Karpas-422 (cell line): ENCODE results near the gene WWC2. TPM values are rescaled to one million over a fixed set of nuclear protein-coding genes. Genes with fewer than 3 reads are reported as not detected.

ENCODE experiments used
- DNase-seq: peaks from one replicate; pipeline ENCODE4 v3.0.0-alpha.2; 2015
- H2AFZ ChIP-seq: fragments of 200-600 bp; sonication (generic); 2 replicates; pipeline ENCODE4 v1.6.1; 2014; ENCODE audit warnings: antibody characterized with exemption, low read length, mixed read lengths
- H3K27ac ChIP-seq: fragments of 200-600 bp; sonication (generic); 2 replicates; pipeline ENCODE4 v1.5.1; 2014; ENCODE audit warnings: mild to moderate bottlenecking, low read length, moderate library complexity
- H3K27me3 ChIP-seq: fragments of 200-600 bp; sonication (generic); 2 replicates; pipeline ENCODE4 v1.6.1; 2014; ENCODE audit warnings: low read length, mixed read lengths
- H3K36me3 ChIP-seq: fragments of 200-600 bp; sonication (generic); 2 replicates; pipeline ENCODE4 v1.6.1; 2014; ENCODE audit warnings: low read length, mixed read lengths; ENCODE audit not compliant: insufficient read depth
- H3K4me1 ChIP-seq: fragments of 200-600 bp; sonication (generic); 2 replicates; pipeline ENCODE4 v1.6.1; 2014; ENCODE audit warnings: mild to moderate bottlenecking, low read length, mixed read lengths
- H3K4me2 ChIP-seq: fragments of 200-600 bp; sonication (generic); 2 replicates; pipeline ENCODE4 v1.6.1; 2014; ENCODE audit warnings: low read length, low read depth, mild to moderate bottlenecking; ENCODE audit not compliant: poor library complexity, severe bottlenecking
- H3K4me3 ChIP-seq: fragments of 200-600 bp; sonication (generic); 2 replicates; pipeline ENCODE4 v1.5.1; 2014; ENCODE audit warnings: mild to moderate bottlenecking, antibody characterized with exemption, low read length, mixed read lengths
- H3K79me2 ChIP-seq: fragments of 200-600 bp; sonication (generic); 2 replicates; pipeline ENCODE4 v1.6.1; 2014; ENCODE audit warnings: mild to moderate bottlenecking, low read length, mixed read lengths
- H3K9ac ChIP-seq: fragments of 200-600 bp; sonication (generic); 2 replicates; pipeline ENCODE4 v1.6.0; 2014; ENCODE audit warnings: low read length
- H3K9me2 ChIP-seq: fragments of 200-600 bp; sonication (generic), shearing (Covaris generic); replicated peaks from 2 replicates; pipeline ENCODE4 v1.6.0; 2014; ENCODE audit warnings: mild to moderate bottlenecking, low read length, moderate library complexity; ENCODE audit not compliant: insufficient read depth
- H3K9me3 ChIP-seq: fragments of 300-700, 200-600 bp; sonication (generic); 2 replicates; pipeline ENCODE4 v1.6.1; 2014; ENCODE audit warnings: low read length, mixed read lengths
- H4K20me1 ChIP-seq: fragments of 200-600 bp; sonication (generic); 2 replicates; pipeline ENCODE4 v1.6.1; 2014; ENCODE audit warnings: mild to moderate bottlenecking, antibody characterized with exemption, low read length, low read depth; ENCODE audit not compliant: insufficient read depth
- total RNA-seq: library from RNA; depleted of rRNA; stranded (reverse); fragments of >200 nt; shearing (Covaris generic); gene quantifications from 2 replicates; pipeline ENCODE4 v1.2.3, GENCODE V29; 2014; ENCODE audit warnings: low replicate concordance

The WWC2 gene
- total RNA-seq, 1 experiment from 2014 or later: not detected

DNA sequence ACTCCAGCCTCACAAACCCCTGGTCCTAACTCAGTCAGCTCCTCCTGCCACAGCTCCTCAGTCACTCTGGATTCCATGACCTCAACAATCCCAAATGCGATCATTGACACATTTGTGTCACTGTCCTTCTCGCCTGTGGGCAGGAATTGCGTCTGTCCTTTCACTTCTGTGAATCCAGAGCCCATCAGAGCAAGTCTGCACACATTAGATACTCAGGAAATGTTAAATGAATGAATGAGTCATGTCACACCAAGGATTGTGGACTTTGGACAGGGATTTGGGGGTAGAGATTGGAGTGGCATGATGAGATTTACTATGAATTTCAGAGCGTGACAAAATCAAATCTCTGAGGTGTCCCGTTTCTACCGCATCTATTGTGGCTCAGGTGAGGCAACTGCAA, 234.9 kb downstream of the WWC2 start:
- Histone ChIP-seq H3K27ac (no peak overlapping the region), H4K20me1 (no peaks in the 10 kb centered on the region), H3K79me2 (no peaks in the 10 kb centered on the region), H3K9me2 (no peaks in the 10 kb centered on the region), H3K36me3 (no peaks in the 10 kb centered on the region), H3K9ac (no peak overlapping the region), H3K9me3 (no peaks in the 10 kb centered on the region), H3K4me2 (no peak overlapping the region), H3K4me1 (no peaks in the 10 kb centered on the region), H3K27me3 (no peaks in the 10 kb centered on the region), H2AFZ (no peak overlapping the region), H3K4me3 (no peak overlapping the region)
- no peak for DNase-seq

DNA sequence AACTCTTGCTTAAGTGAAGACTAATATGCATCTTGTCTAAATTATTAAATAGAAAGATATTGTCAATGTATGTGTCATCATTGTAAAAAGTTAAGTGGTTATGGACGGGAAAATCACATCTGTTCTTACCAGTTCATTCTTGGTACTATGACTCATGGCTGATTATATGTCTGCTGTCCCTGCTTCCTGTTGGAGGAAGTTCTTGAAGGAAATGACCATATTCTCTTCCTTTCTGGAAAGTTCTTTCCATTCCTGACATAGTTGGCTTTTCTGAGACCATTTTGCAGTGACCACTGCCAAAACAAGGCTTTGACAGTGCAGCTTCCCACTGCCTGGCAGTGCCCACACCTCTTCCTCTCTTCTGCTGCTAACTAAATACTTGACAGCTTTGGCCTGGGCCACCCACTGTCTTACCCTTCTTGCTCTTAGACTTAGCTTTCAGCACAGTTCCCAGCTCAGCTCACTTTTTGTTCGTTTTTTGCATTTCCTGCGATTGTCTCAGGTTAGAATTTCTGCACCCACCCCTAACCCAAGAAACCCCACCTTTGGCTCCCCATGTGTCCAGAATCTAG, 236.4 kb downstream of the WWC2 start:
- no peak overlapping the region for H3K27ac ChIP-seq
- no peak overlapping the region for H3K9ac ChIP-seq
- no peaks in the 10 kb centered on the region for H4K20me1 ChIP-seq
- H3K36me3 ChIP-seq: no peaks in the 10 kb centered on the region
- H3K79me2 ChIP-seq: no peaks in the 10 kb centered on the region
- H2AFZ ChIP-seq: no peak overlapping the region
- no peak overlapping the region for H3K4me2 ChIP-seq
- H3K4me1 ChIP-seq: no peaks in the 10 kb centered on the region
- no peaks in the 10 kb centered on the region for H3K27me3 ChIP-seq
- H3K4me3 ChIP-seq: no peak overlapping the region
- H3K9me3 ChIP-seq: no peaks in the 10 kb centered on the region
- no peaks in the 10 kb centered on the region for H3K9me2 ChIP-seq
- no peak for DNase-seq

DNA sequence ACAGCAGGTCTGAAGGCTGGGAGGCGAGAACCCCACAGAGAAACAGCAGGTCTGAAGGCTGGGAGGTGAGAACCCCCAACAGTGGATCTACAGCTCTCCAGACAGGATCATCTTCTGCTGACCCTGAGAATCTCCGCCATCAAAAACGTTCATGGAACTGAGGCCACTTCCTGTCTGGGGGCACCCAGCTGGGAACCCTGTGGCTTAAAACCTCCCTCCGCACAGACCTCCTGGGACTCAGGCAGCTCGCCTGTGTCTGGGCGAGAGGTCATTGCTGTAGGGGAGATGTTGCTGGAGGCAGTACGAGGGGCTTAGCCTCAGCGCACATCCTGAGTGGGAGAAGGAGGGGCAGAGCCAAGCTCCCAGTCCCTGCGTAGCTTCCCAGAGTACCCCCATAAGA, 238.3 kb downstream of the WWC2 start:
- Histone ChIP-seq H3K27me3 (no peaks in the 10 kb centered on the region), H3K4me3 (no peak overlapping the region), H3K9me3 (no peaks in the 10 kb centered on the region), H3K4me1 (no peaks in the 10 kb centered on the region), H3K36me3 (no peaks in the 10 kb centered on the region), H4K20me1 (no peaks in the 10 kb centered on the region), H3K79me2 (no peaks in the 10 kb centered on the region), H3K4me2 (no peak overlapping the region), H3K9me2 (no peaks in the 10 kb centered on the region), H3K9ac (no peak overlapping the region), H2AFZ (no peak overlapping the region), H3K27ac (no peak overlapping the region)
- DNase-seq: no peak

DNA sequence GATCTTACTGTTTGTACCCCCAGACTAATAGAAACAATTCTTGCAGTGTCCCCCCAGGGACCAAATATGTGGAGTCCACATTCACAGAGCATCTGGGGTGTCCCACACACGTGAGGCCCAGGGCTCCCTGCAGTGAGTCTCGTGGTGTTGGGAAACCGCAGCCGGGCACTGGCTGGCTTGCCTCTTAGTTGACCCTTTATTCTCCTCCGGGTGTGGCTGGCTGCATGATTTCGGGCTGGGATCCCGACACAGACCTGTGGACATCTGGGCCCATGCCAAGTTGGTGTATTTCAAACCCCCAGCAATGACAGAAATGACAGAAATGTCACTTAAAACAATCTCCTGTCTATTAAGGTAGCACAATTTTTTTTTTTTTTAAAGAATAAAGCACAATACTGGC, 238.8 kb downstream of the WWC2 start:
- Histone ChIP-seq H3K79me2 (no peaks in the 10 kb centered on the region), H4K20me1 (no peaks in the 10 kb centered on the region), H3K4me1 (no peaks in the 10 kb centered on the region), H3K4me2 (no peak overlapping the region), H2AFZ (no peak overlapping the region), H3K9ac (no peak overlapping the region), H3K9me2 (no peaks in the 10 kb centered on the region), H3K27me3 (no peaks in the 10 kb centered on the region), H3K4me3 (no peak overlapping the region), H3K9me3 (no peaks in the 10 kb centered on the region), H3K36me3 (no peaks in the 10 kb centered on the region), H3K27ac (no peak overlapping the region)
- no peak for DNase-seq

DNA sequence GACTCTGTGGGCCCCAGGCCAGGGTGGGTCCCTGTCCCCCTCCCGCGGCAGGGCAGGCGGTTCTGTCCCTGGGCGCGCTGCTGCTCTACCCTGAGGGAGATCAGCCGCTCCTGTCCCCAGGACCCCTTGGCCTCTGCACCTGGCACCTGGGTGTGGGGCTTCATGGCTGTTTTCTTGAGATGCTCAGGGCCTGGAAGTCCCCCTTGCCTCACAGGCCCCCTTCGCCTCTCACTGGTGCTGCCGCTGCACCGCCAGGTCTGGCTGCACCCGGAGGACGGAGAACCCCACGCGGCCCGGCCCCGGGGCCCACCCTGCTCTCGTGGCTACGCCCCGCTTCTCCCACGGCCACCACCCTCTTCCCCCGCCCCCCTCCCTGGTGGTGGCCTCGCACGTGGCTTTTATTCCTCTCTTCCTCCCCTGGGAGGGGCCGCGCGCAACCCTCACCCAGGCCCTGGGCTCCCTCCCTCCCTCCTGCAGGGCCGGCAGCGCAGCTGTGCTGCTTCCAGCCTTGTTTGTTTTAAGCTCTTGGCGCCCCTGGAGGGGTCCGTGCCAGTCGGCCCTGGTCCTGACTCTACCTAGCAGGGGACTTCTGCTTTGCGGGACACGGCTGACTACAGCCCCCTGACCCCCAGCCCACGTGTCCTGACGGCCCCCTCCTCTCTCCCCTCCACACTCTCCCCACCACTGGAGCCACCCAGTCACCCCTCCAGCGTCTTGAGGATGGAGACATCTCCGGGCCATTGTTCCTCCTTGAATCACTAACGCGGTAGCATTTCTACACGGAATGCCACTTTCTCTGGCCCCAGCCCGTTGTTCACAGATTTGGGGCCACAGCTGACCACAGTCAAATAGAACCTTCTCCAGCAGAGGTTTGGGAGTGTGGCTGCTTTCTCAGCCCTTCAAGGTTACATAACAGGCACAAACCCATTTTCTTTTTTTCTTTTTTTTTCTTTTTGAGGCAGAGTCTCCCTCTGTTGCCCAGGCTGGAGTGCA, 243.8 kb downstream of the WWC2 start:
- no peak overlapping the region for H3K9ac ChIP-seq
- H3K4me3 ChIP-seq: no peak overlapping the region
- DNase-seq: no peak
- H4K20me1 ChIP-seq: no peaks in the 10 kb centered on the region
- H3K27me3 ChIP-seq: no peaks in the 10 kb centered on the region
- no peaks in the 10 kb centered on the region for H3K79me2 ChIP-seq
- no peak overlapping the region for H2AFZ ChIP-seq
- no peaks in the 10 kb centered on the region for H3K36me3 ChIP-seq
- no peaks in the 10 kb centered on the region for H3K9me3 ChIP-seq
- no peak overlapping the region for H3K27ac ChIP-seq
- H3K9me2 ChIP-seq: no peaks in the 10 kb centered on the region
- H3K4me1 ChIP-seq: no peaks in the 10 kb centered on the region
- no peak overlapping the region for H3K4me2 ChIP-seq

DNA sequence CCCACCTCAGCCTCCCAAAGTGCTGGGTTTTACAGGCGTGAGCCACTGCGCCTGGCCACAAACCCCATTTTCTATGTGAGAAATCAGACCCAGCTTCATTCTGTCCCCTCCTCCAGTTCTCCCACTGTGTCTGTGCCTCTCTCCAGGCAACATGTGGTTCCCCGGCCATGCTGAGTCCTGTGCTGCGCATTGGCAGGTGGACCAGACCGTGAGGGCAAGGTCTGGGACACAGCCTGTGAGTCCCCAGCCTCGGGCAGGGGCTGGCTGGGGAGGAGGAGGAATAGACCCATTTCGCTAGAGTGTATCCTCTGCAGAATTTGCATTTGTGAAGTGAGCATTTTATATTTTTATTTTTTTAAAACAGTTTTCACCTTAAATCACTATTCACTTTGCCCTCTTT, 244.7 kb downstream of the WWC2 start:
- Histone ChIP-seq H3K4me1 (no peaks in the 10 kb centered on the region), H3K36me3 (no peaks in the 10 kb centered on the region), H3K4me3 (no peak overlapping the region), H3K27me3 (no peaks in the 10 kb centered on the region), H3K9me2 (no peaks in the 10 kb centered on the region), H3K4me2 (no peak overlapping the region), H2AFZ (no peak overlapping the region), H4K20me1 (no peaks in the 10 kb centered on the region), H3K9ac (no peak overlapping the region), H3K9me3 (no peaks in the 10 kb centered on the region), H3K79me2 (no peaks in the 10 kb centered on the region), H3K27ac (no peak overlapping the region)
- DNase-seq: no peak

DNA sequence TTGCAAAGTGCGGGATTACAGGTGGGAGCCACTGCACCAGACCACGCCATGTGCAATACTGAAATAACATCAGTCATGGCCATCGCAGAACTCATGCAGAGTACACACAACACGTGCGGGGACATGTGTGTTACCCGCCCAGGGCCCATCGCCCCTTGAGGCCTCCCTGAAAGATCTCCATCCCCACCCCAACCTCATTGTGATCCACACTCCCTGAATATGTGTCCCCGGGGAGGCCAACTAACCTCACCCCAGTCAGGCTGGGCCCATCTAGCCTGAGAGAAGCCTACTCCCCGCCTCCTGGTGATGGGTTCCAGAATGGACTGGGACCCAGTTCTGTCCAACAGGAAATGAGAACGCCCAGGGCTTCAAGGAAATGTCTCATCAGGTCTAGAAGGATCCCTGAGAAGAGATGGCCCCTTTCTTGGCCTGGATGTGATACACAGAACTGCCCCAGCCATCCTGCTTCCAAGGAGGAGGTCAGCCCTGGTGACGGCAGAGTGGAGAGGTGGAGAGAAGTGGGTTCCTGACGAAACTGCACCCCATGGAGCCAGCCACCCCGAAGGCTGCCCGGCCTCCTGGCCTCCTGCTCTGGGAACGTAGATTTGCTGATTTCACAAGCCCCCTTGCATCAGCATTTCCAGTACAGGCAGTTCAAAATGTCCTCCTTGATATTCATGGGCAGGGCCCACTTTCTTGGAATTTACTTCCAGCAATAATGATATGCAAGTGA, 245.6 kb downstream of the WWC2 start:
- Histone ChIP-seq H3K4me1 (no peaks in the 10 kb centered on the region), H3K36me3 (no peaks in the 10 kb centered on the region), H3K9me2 (no peaks in the 10 kb centered on the region), H3K4me3 (no peak overlapping the region), H3K79me2 (no peaks in the 10 kb centered on the region), H3K9ac (no peak overlapping the region), H3K27ac (no peak overlapping the region), H3K4me2 (no peak overlapping the region), H4K20me1 (no peaks in the 10 kb centered on the region), H2AFZ (no peak overlapping the region), H3K9me3 (no peaks in the 10 kb centered on the region), H3K27me3 (no peaks in the 10 kb centered on the region)
- no peak for DNase-seq

DNA sequence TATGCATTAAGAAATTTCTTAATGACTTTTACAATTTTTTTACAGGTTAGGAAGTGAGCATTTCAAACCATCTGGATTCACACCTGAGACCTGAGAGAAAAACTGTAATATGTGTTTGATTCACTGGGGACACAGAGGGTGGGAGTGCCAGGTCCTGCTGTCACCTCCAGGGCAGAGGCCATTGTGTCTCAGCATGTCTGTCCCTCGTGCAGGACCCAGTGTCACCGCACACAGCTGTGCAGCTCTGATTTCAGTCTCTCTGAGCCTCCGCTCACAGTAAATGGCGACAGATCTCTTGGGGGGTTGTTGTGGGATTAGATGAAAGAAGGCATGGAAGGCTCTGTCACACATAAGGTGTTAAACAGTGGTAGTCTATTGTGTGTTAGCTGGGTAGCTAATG, 246.2 kb downstream of the WWC2 start:
- H3K4me3 ChIP-seq: no peak overlapping the region
- no peaks in the 10 kb centered on the region for H3K9me3 ChIP-seq
- no peak overlapping the region for H3K27ac ChIP-seq
- no peaks in the 10 kb centered on the region for H3K27me3 ChIP-seq
- no peaks in the 10 kb centered on the region for H3K36me3 ChIP-seq
- H3K4me1 ChIP-seq: no peaks in the 10 kb centered on the region
- no peak overlapping the region for H2AFZ ChIP-seq
- no peaks in the 10 kb centered on the region for H4K20me1 ChIP-seq
- DNase-seq: no peak
- no peak overlapping the region for H3K4me2 ChIP-seq
- no peaks in the 10 kb centered on the region for H3K79me2 ChIP-seq
- H3K9ac ChIP-seq: no peak overlapping the region
- H3K9me2 ChIP-seq: no peaks in the 10 kb centered on the region
